ENCODE results near the gene PLEKHG4. TPM values are rescaled to one million over a fixed set of nuclear protein-coding genes. Genes with fewer than 3 reads are reported as not detected.

The PLEKHG4 gene
- total RNA-seq, 4 donors from 2014 or later = 2.4 to 13.2 (median 10.2) TPM

GRCh38 chr16:67284699-67285646 lies 5.6 kb downstream of the PLEKHG4 start:
- TF ChIP-seq CTCF (IDR thresholded peaks at IDR 0.05; ENCODE audit: low read depth) = no peak

- TF ChIP-seq CTCF (IDR thresholded peaks at IDR 0.05; ENCODE audit: low read depth) = no peak
Observed at GRCh38 chr16:67286441-67287235, 7.3 kb downstream of the PLEKHG4 start.

GRCh38 chr16:67287960-67288359 lies 8.6 kb downstream of the PLEKHG4 start:
- TF ChIP-seq CTCF (IDR thresholded peaks at IDR 0.05; ENCODE audit: low read depth) = no peak

- TF ChIP-seq CTCF (IDR thresholded peaks at IDR 0.05; ENCODE audit: low read depth) = no peak
Observed at GRCh38 chr16:67291461-67291860, 12.1 kb downstream of the PLEKHG4 start.

- TF ChIP-seq CTCF (IDR thresholded peaks at IDR 0.05; ENCODE audit: low read depth) = no peak
Observed at GRCh38 chr16:67294171-67294757, 14.9 kb downstream of the PLEKHG4 start.

- TF ChIP-seq CTCF (IDR thresholded peaks at IDR 0.05; ENCODE audit: low read depth) = no peak
Observed at GRCh38 chr16:67294938-67295361, 15.6 kb downstream of the PLEKHG4 start.

- no peak for TF ChIP-seq CTCF (IDR thresholded peaks at IDR 0.05; ENCODE audit: low read depth)
Observed at GRCh38 chr16:67296420-67296819, 17.1 kb downstream of the PLEKHG4 start.

Data from subcutaneous adipose tissue (tissue), 4 donors.